Cerebellar cortex (tissue), 1 donor: ENCODE results near the gene ROS1.

ENCODE experiments used
- DNase-seq: peaks from one replicate; pipeline ENCODE4 v3.0.0-alpha.2; 2015; ENCODE audit warnings: low spot score

ROS1 gene

DNA sequence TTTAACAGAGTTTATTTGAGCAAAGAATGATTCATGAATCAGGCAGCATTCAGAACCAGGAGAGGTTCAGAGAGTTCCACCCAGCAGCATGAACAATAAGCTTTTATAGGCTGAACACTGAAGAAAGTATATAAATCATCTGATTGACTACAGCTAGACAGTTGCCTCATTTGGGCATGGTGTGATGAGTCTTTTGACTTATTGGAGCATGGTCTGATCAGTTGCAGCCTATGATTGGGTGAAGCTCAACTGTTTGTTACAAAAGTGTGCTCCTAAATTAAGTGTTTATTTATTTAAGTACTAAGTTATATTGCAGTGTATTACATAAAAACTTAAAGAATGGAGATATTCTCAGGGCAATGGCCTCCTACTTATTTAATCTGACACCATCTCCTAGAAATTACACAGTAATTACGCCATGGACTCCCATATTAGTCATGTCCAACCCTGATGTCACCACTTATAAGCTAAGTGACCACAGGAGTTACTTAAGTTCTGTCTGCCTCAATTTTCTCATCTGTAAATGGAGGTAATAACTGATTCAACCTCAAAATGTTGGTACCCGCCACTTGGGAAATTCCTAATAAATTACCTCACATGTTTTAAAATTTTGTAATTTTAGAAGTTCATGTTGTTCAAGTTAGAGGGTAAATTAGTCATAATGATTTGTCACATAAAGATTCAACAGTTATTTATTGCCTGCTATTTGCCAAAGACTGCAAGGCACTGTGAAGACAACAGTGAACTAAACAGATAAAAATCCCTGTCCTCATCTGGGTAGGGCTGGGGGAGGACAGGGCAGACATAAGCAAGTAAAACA is 15.2 kb upstream of the ROS1 start:
- no peak for DNase-seq

DNA sequence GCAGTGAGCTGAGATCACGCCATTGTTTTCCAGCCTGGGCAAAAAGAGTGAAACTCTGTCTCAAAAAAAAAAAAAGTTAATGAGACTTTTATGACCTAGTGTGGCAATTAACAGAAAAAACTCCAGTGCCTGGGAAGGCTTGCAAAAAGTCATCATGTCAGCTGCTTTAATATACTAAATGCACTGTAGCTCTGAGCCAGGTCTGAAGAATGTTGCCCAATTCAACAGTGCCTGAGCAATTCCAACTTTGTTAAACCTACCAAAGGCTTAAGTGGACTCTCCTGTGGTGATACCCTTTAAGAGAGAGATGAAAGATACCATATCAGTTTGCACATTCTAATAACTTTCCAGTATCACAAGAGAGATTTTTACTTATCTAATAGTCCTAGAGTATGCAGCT is 6.5 kb upstream of the ROS1 start:
- DNase-seq: no peak

DNA sequence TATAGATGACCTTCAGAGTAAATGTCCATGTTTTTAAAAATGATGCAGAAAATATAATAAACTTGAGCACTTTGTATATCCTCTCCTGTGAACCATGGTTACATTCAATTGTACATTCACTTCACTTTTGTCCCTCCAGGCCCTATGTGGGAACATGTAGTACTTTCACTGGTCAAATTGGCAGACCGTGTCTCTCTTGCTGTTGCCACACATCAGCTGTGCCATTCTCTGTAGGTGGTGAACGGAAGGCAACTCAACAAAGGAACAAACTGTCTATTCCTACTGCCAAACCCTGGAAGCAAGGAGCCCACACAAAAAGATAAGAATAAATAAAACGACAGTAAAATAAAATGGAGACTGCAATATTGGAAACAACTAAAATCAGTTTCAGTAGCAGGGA is 2.0 kb downstream of the ROS1 start:
- DNase-seq: peak; percentile 93

DNA sequence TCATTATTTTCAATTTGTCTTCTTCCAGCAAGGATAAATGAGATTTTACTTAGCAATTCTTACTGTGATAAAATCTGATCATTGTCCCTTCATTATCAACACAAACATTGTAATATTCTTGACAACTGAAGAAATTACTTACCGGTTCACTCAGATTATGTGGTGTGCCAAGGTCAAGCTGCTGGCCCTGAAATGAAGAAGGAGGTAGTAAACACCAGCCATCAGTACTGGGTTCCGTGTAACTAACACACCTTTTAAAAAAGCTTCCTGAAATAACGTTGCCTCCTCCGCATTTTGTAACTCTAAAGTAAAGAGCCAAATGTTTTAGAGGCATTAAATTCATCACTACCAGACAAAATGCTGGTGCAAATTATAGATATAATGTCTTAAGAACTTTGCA is 7.4 kb downstream of the ROS1 start:
- no peak for DNase-seq

DNA sequence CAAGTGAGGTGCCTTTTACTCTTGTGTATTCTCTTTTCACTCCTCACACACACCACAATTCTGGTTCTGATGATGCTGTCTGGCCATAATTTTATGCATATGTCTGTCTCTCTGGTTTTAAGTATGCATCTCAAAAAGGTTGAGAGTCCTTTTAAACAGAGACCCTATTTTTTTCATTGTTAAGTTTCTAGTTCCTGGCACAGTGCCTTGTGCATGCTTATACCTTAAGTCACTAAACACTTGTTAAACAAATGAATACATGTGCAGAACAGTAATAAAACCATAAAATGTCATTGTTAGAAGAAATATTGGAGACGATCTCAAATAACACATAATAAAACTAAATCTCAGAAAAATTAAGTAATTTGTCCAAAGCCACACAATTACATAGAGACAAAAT is 7.9 kb downstream of the ROS1 start:
- no peak for DNase-seq

DNA sequence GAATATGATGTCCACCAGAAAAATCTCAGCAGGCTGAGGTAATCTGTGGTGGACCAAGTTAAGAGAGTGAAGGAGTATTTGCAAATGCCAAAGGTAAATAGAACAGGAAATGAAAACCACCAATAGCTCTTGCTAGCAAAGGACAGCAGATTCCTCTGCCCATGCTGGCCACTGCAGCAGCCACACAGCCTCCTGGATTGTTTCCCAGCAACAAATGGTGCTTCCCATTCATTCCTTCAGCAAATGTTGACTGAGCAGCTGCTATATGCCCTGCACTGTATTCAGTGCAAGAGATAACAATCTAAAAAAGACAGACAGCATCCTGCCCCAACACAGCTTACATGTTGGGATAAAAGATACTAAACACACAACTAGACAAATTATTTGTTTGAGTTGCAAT is 11.0 kb downstream of the ROS1 start:
- DNase-seq: peak; percentile 89

DNA sequence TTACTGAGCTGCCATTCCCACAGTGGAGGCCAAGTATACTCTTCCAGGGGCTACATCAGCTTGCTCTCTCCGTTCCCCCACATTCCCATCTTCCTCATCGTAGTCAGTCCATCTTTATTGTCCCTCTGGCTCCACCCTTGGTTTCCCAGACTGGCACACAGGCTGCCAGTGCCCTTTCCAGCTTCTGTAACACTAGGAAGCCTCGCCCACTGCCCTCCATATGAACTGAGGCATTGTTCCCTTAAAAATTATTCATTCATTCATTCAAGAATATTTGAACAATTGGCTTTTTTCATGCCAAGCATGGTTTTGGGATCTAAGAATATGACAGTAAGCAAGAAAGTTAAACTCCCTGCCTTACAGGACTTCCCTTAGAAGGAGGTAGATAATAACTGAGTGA is 14.3 kb downstream of the ROS1 start:
- no peak for DNase-seq

DNA sequence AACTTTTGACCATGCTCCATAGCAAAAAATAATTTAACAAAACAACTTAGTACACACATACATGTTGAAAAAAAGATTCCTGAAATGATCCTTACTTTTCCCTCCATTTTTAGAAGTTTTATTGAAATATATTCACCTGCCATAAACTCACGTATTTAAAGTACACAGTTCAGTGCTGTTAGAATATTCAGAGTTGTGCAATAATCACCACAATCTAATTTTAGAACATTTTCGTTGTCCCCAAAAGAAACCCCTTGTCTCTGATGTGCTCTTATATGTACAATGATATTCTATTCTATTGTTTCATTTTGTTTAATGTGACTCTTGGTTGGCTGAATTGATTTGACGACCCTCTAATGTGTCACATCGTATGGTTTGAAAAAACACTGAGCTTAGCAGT is 15.9 kb downstream of the ROS1 start:
- DNase-seq: no peak

DNA sequence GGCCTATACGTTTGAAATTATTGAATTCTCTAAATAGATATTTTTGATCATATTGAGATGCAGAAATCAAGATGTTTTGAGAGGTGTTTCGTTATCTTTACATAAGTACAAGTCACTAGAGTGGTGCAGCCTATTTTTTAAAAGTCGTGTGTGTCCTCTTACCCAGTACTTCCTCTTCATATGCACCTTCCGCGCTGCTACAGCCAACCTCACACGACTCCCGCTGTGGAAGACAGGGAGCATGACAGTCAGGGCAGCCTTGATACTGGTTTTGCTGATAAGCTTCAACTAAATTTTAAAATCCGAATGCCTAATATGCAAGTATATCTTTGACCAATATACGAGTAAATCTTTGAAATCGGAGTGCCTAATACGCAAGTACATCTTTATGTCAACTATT is 16.3 kb downstream of the ROS1 start:
- DNase-seq: no peak

DNA sequence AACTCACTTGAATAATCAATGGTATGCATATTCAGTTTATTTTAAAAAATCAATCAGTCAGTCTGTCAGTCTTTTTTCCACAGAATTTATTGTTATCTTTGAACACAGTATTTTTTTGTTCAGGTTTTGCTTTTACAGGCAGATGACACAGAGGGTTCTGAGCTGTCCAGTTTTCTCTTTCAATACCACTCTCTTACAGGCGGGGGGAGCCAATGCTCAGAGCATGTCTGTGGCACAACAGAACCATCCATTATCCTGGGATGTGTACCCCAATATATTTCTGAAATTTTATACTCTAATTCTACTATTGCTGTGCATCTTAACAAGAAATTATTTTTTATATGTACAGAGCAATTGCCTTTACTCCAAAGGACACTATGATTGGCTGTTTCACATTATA is 21.2 kb downstream of the ROS1 start:
- no peak for DNase-seq

DNA sequence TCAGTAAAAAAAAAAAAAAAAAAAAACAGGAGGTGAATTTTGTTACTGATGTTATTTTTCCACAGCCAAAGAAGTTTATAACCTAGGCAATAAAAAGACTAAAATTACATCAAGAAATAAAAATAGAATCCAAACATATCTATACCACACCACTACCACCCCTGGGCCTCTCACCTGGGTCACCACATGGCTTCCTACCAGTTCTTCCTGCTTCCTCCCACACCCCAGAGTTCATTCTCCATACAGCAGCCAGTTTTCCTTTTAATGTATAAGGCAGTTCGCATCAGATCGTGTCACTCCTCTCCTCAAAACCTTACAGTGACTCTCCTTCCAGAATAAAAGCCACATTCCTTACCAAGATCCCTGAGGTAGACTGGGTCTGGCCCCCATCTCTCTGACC is 23.9 kb downstream of the ROS1 start:
- DNase-seq: no peak

DNA sequence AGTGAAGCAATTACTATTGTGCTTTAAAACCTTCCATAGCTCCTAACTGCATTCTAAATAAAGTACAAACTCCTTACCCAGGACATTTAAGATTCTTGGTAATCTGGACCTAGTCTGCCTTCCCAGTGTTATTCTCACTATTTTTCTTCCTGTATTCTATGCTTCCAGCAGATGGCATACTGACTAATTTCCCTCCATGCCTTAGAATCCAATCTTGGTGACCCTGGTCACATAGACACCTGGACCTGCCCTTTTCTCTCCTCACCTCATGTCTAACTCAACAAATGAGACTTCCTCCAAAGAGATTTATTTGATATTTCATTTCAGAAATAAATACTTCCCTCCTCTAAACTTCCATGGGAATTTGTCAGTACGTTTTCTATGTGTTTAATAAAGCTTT is 25.8 kb downstream of the ROS1 start:
- DNase-seq: peak; percentile 36

DNA sequence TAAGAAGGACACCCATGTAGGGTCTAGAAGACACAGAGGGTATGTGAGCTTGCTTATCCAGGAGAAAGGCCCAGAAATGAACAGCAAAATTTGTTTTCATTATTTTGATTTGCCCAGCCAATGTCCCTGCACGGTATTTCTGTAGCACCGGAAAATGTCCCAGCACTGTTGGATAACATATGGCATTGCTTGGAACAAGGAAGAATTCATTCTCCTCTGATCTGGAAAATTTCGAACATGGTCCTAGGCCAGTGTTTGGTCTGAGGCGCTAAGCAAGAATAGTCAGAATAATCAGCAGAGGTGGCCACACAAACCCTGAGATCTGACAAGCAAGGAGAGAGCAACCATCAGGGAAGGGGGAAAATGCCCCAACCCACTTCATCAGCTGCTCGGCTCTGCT is 26.6 kb downstream of the ROS1 start:
- DNase-seq: peak; percentile 91

DNA sequence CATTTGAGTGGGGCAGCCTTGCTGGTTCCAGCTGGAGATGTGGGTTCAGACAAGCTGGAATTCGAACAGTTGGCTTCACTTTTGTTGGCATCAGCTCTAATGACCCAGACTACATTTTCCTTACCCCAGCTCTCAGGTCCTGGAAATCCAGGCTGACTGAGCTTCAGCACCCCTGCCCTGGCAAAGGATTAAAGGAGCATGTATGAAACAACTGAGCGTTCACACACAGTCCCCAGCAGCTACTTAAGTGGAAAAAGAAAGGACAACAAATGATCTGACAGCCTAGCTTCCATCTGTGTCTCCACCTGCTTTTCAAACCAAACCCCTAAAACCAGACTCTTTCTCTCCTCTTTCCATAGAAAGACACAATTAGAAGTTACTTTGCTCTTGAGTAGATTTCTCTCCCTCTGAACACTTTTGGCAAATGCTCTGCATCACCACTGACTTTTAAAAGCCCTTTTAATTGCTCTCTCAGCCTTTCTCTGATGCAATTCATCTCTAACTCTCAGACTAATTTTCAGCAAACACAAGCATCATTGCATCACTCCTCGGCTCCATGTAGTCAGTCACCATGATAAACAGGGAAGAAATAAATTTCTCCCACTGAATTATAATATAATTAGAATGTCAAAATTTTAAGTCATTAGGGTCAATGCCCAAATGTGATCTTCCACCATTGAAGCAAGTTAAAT is 28.1 kb downstream of the ROS1 start:
- DNase-seq: peak; percentile 48

DNA sequence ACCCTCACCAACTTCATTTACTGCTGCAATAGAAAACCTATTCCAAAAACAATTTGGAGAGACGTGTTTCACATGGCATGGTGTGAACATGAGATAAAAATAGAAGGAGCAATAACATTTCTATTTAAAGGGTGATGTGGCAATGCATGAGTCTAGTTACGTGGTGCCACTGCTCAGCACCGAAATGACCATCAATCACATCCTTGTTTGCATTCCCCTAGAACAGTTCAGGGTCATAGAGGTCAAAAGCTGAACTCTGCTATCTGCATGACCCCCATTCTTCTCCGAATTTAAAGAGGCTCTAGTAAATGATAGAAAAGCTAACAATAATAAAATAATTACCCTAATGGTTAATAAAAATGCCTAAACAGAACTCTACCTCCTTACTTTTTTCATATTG is 29.5 kb downstream of the ROS1 start:
- no peak for DNase-seq

DNA sequence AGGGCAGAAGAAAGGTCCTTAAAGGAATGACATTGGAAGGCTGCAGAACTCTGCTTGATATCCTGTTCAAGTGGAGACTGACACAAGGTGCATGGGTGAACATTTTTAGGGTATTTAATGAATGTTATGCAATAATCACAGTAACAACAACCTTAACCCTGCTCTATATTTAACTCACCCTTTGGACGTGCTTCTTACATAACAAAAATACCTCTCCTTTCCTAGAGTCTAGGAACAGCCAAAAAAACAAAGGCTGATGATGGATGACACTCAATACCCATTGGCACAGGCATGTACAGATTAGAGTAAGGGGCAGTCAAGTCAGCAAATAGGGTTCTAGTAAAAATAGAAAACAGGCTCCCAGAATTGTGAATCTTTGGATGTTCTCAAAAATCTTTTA is 30.6 kb downstream of the ROS1 start:
- no peak for DNase-seq

DNA sequence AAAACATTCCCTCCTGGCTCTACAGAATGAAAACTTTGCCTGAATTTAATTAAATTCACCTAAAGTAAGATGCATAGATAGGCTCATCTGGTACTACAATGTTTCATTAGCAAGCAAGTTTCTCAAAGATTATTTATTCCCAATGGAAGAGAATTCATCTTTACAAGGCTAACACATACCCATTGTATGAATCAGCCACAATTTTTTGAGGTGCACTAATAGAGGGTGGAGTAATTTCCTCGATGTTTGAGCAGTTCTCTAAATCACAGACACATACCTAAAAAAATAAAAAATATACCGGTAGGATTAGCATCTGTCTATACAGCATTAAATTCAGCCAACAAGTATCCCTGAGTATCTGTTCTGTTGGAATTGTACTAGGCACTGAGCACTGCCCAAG is 32.7 kb downstream of the ROS1 start:
- DNase-seq: no peak

DNA sequence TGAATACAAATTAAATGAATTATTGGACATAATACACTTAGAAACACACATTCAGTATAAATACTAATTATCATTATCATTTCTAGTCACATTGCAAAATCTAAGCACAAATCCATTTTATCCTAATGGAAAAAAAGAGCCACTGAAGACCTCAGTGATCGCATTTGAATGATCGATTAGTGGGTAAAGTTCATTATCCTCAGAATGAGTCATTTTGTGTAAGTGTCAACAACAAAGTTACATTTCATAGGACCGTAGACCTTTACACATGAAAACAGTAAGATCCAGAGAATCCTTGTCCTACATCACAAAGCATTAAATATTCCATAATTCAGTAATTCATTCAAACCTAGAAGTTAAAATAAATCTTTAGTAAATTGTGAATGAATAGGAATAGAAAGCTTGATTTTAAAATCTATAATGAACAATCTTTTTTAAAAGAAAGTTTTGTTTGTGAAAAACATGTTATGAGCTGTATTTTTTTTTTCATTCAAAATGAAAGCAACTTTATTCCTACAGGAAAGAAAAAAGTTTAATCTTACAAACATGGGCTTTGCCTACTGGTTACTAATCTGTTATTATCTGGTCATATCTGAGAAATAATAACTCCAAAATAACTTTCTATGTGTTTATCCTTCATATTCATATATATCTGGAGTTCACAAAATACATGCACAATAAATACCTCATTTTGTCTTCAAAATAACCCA is 33.7 kb downstream of the ROS1 start:
- no peak for DNase-seq

DNA sequence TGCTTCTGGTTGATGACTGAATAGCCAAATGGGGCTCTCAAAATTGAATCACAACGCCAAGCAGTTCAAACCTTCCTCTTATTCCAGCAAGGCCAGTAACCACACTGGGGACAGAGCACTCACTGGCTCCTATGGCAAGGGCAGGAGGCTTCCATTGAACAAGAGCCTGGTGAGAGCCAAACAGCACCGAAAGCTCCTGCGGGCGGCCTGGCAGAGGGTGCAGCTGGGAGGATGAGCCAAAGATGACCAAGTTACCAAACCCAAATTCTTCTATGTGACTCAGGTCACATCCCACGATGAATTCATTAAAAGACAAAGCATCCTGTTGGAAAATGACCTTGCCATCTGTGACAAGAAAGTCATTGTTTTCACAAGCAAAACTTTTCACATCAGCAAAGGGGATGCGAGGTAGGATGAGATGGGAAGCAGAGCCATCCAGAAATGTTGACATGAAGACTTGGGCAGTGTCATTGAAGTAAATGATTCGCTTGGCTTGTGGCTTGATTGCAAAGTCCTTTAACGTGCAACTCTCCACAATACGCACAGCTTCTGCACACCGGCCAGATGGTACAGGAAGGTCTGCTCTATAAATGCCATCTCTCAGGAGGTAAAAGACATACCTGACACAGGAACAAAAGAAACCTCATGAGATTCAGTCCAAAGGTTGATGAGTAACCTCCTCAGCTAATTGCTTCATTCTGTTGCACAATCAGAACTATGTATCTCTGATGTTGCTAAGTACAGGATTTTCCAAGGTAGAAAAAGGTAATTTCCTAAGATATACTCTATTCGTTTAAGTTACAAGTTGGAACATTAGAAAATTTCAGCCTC is 36.3 kb downstream of the ROS1 start:
- DNase-seq: no peak

DNA sequence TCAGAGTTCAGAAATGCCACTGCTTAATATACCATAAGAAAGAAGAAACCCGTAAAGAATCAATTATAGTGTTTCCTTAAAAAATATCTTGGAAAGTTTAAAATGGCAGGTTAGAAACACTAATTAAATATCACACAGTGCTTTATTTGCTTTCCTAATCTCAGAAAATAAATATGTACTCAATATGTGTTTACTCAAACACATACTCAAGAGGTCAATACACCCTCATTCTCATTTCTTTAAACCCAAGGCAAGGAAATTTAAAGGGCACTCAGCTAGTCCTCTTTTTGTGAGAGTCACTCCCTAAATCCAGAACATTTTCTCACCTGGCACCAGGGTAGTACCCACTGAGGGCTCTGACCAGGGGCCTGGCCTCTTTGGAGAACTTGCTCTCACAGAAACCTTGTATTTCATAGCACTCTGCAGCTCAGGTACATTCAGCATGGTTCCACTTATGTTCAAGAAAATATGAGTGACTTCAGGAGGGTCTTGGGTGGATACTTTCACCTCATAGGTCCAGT is 38.2 kb downstream of the ROS1 start:
- DNase-seq: no peak

DNA sequence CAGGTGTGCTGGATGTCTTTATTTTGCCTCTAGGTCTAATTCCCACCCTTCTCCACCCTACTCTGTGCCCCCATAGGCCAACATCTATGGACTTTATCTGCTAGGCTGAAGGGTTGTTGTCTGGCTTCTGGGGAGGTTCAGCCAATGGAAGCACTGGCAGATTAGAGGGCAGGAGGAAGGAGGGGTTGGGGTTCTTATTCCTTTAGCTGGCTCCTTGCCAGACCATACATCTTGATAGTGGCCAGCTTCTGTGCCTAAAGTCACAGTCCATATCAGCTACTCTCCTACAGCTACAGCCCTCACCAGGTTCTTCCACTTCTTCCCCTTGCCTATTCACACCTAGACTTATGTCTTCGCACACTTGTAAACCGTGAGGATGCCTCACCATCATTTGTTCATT is 41.1 kb downstream of the ROS1 start:
- DNase-seq: no peak

DNA sequence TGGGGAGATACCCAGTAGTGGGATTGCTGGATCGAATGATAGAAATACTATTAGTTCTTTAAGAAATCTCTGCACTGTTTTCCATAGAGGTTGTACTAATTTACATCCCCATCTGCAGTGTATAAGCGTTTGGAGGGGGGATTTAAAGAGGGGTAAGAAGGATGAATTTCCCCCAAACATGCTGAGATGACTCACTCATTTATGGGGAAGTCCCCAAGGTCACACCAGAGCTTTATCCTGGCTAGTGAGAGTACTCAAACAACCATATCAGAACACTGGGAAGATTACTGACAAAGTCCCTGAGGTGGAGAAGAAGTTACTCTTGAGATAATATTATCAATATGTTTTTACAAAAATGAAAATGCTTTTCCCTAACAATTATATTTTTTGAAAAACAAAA is 44.0 kb downstream of the ROS1 start:
- no peak for DNase-seq
